Keratinocyte (primary cell): ENCODE data around the gene CDC42EP3. TPM values are rescaled to one million over a fixed set of nuclear protein-coding genes. Genes with fewer than 3 reads are reported as not detected.

ENCODE experiments used
- DNase-seq: peaks from one replicate; pipeline ENCODE4 v3.0.0-alpha.2; 2011; ENCODE audit warnings: low read depth, missing footprints, low spot score
- FAIRE-seq: peaks from 2 replicates; lab custom pipeline; 2011; peaks lifted over from hg19 to GRCh38; lab: Jason Lieb, UNC
- H2AFZ ChIP-seq: 2 replicates; pipeline ENCODE4 v1.6.0; 2012; ENCODE audit warnings: low read length, control low read depth, inconsistent platforms; ENCODE audit not compliant: control insufficient read depth
- H3K27ac ChIP-seq: 2 replicates; pipeline ENCODE4 v1.5.1; 2011; ENCODE audit warnings: low read length; ENCODE audit not compliant: control insufficient read depth, insufficient read depth
- H3K27me3 ChIP-seq: 3 replicates; pipeline ENCODE4 v1.6.0; 2011; ENCODE audit warnings: low read length; ENCODE audit not compliant: control insufficient read depth, insufficient read depth; ENCODE audit errors: extremely low read depth
- H3K36me3 ChIP-seq, 2 experiments: 2 replicates in 1 of 2; 3 replicates in 1 of 2; pipeline ENCODE4 v1.5.1; 2011; ENCODE audit warnings: low read length in 2 of 2, mild to moderate bottlenecking in 1 of 2; ENCODE audit not compliant: control insufficient read depth in 2 of 2, insufficient read depth in 2 of 2; ENCODE audit errors: extremely low read depth in 1 of 2
- H3K4me1 ChIP-seq: 3 replicates; pipeline ENCODE4 v1.5.1; 2011; ENCODE audit warnings: low read length; ENCODE audit not compliant: control insufficient read depth, insufficient read depth; ENCODE audit errors: extremely low read depth
- H3K4me2 ChIP-seq: 3 replicates; pipeline ENCODE4 v1.6.0; 2011; ENCODE audit warnings: low read depth, low read length; ENCODE audit not compliant: control insufficient read depth, insufficient read depth; ENCODE audit errors: extremely low read depth
- H3K4me3 ChIP-seq, 3 experiments: fragments of 200-600 bp in 1 of 3; sonication (generic) in 1 of 3; 2 replicates in 2 of 3; 3 replicates in 1 of 3; pipeline ENCODE4 v1.5.1; 2011 to 2016; ENCODE audit warnings: low read length in 3 of 3, mild to moderate bottlenecking in 3 of 3, control low read depth in 2 of 3, inconsistent platforms in 1 of 3, low read depth in 1 of 3, mixed read lengths in 1 of 3, mixed run types in 1 of 3, moderate library complexity in 1 of 3; ENCODE audit not compliant: control insufficient read depth in 2 of 3, insufficient read depth in 2 of 3; ENCODE audit errors: extremely low read depth in 1 of 3
- H3K79me2 ChIP-seq: 2 replicates; pipeline ENCODE4 v1.6.0; 2012; ENCODE audit warnings: low read length; ENCODE audit not compliant: control insufficient read depth, insufficient read depth
- H3K9ac ChIP-seq: 3 replicates; pipeline ENCODE4 v1.6.0; 2011; ENCODE audit warnings: low read length; ENCODE audit not compliant: control insufficient read depth, insufficient read depth; ENCODE audit errors: extremely low read depth
- H3K9me1 ChIP-seq: 3 replicates; pipeline ENCODE4 v1.6.0; 2011; ENCODE audit warnings: low read length; ENCODE audit not compliant: control insufficient read depth, insufficient read depth; ENCODE audit errors: extremely low read depth
- H3K9me3 ChIP-seq: 2 replicates; pipeline ENCODE4 v1.5.1; 2012; ENCODE audit warnings: low read depth, low read length; ENCODE audit not compliant: control insufficient read depth
- H4K20me1 ChIP-seq: 3 replicates; pipeline ENCODE4 v1.6.0; 2011; ENCODE audit warnings: low read length; ENCODE audit not compliant: control insufficient read depth, insufficient read depth; ENCODE audit errors: extremely low read depth
- CTCF ChIP-seq, 3 experiments: IDR thresholded peaks in 1 of 3; conservative IDR thresholded peaks in 1 of 3; optimal IDR thresholded peaks in 1 of 3; 2 replicates in 2 of 3; 3 replicates in 1 of 3; pipeline versions ENCODE3 to v1.5.1; 2011; ENCODE audit warnings: low read length in 3 of 3, mild to moderate bottlenecking in 3 of 3, moderate library complexity in 2 of 3, control low read depth in 1 of 3, inconsistent platforms in 1 of 3; ENCODE audit not compliant: insufficient read depth in 2 of 3; ENCODE audit errors: extremely low read depth in 1 of 3
- EZH2 ChIP-seq: IDR thresholded peaks from one replicate; pipeline ENCODE4 v1.6.1; 2012; ENCODE audit warnings: inconsistent platforms, mild to moderate bottlenecking, low read length, moderate library complexity
- dilution Hi-C: fragments of 300-500 bp; cut with MboI; formaldehyde crosslinking; loops from one replicate; pipeline ENCODE4 v1.7.0; 2020; ENCODE audit warnings: low sequenced_read_pairs; ENCODE audit not compliant: extremely low pct_ligation_motif_present
- polyA plus RNA-seq, 5 experiments: library from polyadenylated mRNA; depleted of rRNA in 3 of 5; stranded (reverse) in 3 of 5; stranded (forward) in 1 of 5; unstranded in 1 of 5; fragments of >200 nt; gene quantifications; 1 replicate in 1 of 5; 2 replicates in 3 of 5; 3 replicates in 1 of 5; pipeline versions ENCODE4 v1.2.1 to v1.2.3, GENCODE V29; 2011 to 2012; ENCODE audit warnings: missing spikeins in 2 of 5, low read depth in 1 of 5, low replicate concordance in 1 of 5

Gene CDC42EP3
- polyA plus RNA-seq, 1 donor (not counting 4 experiments of a cell fraction or from before 2014, with no cell fraction given) = 34.6 TPM

DNA sequence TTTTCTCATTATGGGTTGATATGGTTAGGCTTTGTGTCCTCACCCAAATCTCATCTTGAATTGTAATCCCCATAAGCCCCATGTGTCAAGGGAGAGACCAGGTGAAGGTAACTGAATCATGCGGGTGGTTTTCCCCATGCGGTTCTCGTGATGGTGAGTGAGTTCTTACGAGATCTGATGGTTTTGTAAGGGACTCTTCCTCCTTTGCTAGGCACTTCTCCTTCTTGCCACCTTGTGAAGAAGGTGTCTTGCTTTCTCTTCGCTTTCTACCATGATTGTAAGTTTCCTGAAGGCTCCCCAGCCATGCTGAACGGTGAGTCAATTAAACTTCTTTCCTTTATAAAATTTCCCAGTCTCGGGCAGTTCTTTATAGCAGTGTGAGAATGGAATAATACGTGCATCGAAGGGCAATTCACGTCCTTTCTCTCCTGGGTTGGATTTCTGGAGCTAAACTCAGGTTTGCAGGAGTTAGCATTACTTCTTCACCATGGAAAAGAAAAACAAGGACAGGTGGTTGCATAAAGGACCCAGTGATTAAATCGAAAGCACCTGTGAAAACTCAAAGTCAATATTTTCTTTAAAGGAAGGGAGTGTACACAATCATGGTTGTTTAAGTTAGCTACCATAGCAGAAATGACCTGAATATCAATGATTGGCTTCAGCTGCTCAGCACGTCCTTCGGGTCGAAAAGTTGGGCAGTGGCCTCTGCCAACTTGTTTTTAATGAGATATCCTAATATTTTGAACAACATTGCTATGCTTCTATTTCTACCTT is 54.1 kb downstream of the CDC42EP3 start:
- H3K4me2 ChIP-seq = no peak overlapping the region
- H4K20me1 ChIP-seq = no peaks in the 10 kb centered on the region
- TF ChIP-seq CTCF (optimal IDR thresholded peaks at IDR 0.05 in 1 of 3, IDR thresholded peaks at IDR 0.05 in 1 of 3, conservative IDR thresholded peaks at IDR 0.05 in 1 of 3; ENCODE audit: extremely low read depth in 1 of 3, insufficient read depth in 2 of 3, low read length in 3 of 3) (no peak), EZH2 (no peak)
- H3K27me3 ChIP-seq = no peaks in the 10 kb centered on the region
- no peaks in the 10 kb centered on the region for H3K4me1 ChIP-seq
- H3K4me3 ChIP-seq = no peak overlapping the region
- DNase-seq = no peak
- dilution Hi-C loops = no loop called here
- H3K9ac ChIP-seq = no peak overlapping the region
- no peaks in the 10 kb centered on the region for H3K9me3 ChIP-seq
- H3K9me1 ChIP-seq = no peaks in the 10 kb centered on the region
- no peaks in the 10 kb centered on the region for H3K79me2 ChIP-seq
- no peaks in the 10 kb centered on the region for H3K36me3 ChIP-seq
- no peak for FAIRE-seq
- H2AFZ ChIP-seq = no peak overlapping the region
- H3K27ac ChIP-seq = no peak overlapping the region

- H4K20me1 ChIP-seq = no peaks in the 10 kb centered on the region
- DNase-seq = no peak
- no peak for FAIRE-seq
- no peak overlapping the region for H2AFZ ChIP-seq
- H3K4me2 ChIP-seq = no peak overlapping the region
- no peaks in the 10 kb centered on the region for H3K9me3 ChIP-seq
- no peaks in the 10 kb centered on the region for H3K4me1 ChIP-seq
- H3K9ac ChIP-seq = no peak overlapping the region
- H3K27me3 ChIP-seq = no peaks in the 10 kb centered on the region
- no peak overlapping the region for H3K4me3 ChIP-seq
- dilution Hi-C loops = no loop called here
- no peaks in the 10 kb centered on the region for H3K79me2 ChIP-seq
- H3K9me1 ChIP-seq = no peaks in the 10 kb centered on the region
- H3K27ac ChIP-seq = no peak overlapping the region
- TF ChIP-seq EZH2 (no peak), CTCF (optimal IDR thresholded peaks at IDR 0.05 in 1 of 3, IDR thresholded peaks at IDR 0.05 in 1 of 3, conservative IDR thresholded peaks at IDR 0.05 in 1 of 3; ENCODE audit: extremely low read depth in 1 of 3, insufficient read depth in 2 of 3, low read length in 3 of 3) (no peak)
- no peaks in the 10 kb centered on the region for H3K36me3 ChIP-seq
These were observed 54.8 kb downstream of the CDC42EP3 start for GRCh38 chr2:37616677-37617005.
